CD8-positive, alpha-beta memory T cell (primary cell): ENCODE measurements around the gene ATP6V0A1. TPM values are rescaled to one million over a fixed set of nuclear protein-coding genes. Genes with fewer than 3 reads are reported as not detected.

Source experiments
- CTCF ChIA-PET: fragments of 350-600 bp; sonication (Branson Sonifier 250); formaldehyde crosslinking; loops from one replicate; lab custom pipeline; 2021; ENCODE audit warnings: antibody characterized with exemption; lab: Charles Lee
- POLR2A ChIA-PET: fragments of 350-600 bp; sonication (Branson Sonifier 250); formaldehyde crosslinking; loops from one replicate; lab custom pipeline; 2021; ENCODE audit warnings: antibody characterized with exemption; lab: Charles Lee
- DNase-seq, 5 donors: peaks; one replicate each; pipeline versions ENCODE4 v3.0.0 to v3.0.0-alpha.2; 2020 to 2022; ENCODE audit warnings: mixed read lengths in 1 of 5
- H3K27ac ChIP-seq: one replicate; pipeline ENCODE4 v1.7.0; 2013; ENCODE audit warnings: low read depth, mild to moderate bottlenecking, low read length, moderate library complexity
- H3K27me3 ChIP-seq: 2 replicates; pipeline ENCODE4 v1.7.0; 2013; ENCODE audit warnings: low read length, mild to moderate bottlenecking; ENCODE audit not compliant: insufficient read depth, poor library complexity, severe bottlenecking
- H3K36me3 ChIP-seq: 2 replicates; pipeline ENCODE4 v1.7.0; 2013; ENCODE audit warnings: mild to moderate bottlenecking, low read length, moderate library complexity; ENCODE audit not compliant: insufficient read depth
- H3K4me1 ChIP-seq: 2 replicates; pipeline ENCODE4 v1.7.0; 2013; ENCODE audit warnings: mild to moderate bottlenecking, low read length, moderate library complexity; ENCODE audit not compliant: insufficient read depth
- H3K4me3 ChIP-seq: 2 replicates; pipeline ENCODE4 v1.7.0; 2013; ENCODE audit warnings: mild to moderate bottlenecking, low read length
- H3K9me3 ChIP-seq: 2 replicates; pipeline ENCODE4 v1.7.0; 2013; ENCODE audit warnings: mild to moderate bottlenecking, low read length
- H3K27ac Mint-ChIP-seq, 8 donors: one replicate each; pipeline ENCODE4 v1.8.0; 2020 to 2021; ENCODE audit warnings: mixed read lengths in 8 of 8, mild to moderate bottlenecking in 6 of 8, inconsistent platforms in 3 of 8, moderate library complexity in 3 of 8
- H3K27me3 Mint-ChIP-seq, 2 donors: one replicate each; pipeline ENCODE4 v1.8.0; 2020 to 2021; ENCODE audit warnings: mixed read lengths in 2 of 2, mild to moderate bottlenecking in 1 of 2, moderate library complexity in 1 of 2
- H3K36me3 Mint-ChIP-seq, 3 donors: one replicate each; pipeline ENCODE4 v1.8.0; 2020 to 2021; ENCODE audit warnings: mixed read lengths in 3 of 3, inconsistent platforms in 1 of 3, mild to moderate bottlenecking in 1 of 3
- H3K4me1 Mint-ChIP-seq, 3 donors: one replicate each; pipeline ENCODE4 v1.8.0; 2020 to 2021; ENCODE audit warnings: mixed read lengths in 3 of 3, inconsistent platforms in 1 of 3, mild to moderate bottlenecking in 1 of 3
- H3K4me3 Mint-ChIP-seq, 7 donors: one replicate each; pipeline ENCODE4 v1.8.0; 2020 to 2021; ENCODE audit warnings: mixed read lengths in 7 of 7, mild to moderate bottlenecking in 6 of 7, moderate library complexity in 4 of 7, inconsistent platforms in 2 of 7
- H3K9me3 Mint-ChIP-seq, 5 donors: one replicate each; pipeline ENCODE4 v1.8.0; 2020 to 2022; ENCODE audit warnings: mixed read lengths in 5 of 5, mild to moderate bottlenecking in 3 of 5, moderate library complexity in 2 of 5, inconsistent platforms in 1 of 5
- polyA plus RNA-seq: library from polyadenylated mRNA; unstranded; fragments of 300-500 nt; fragmentation: Illumina TruSeq; gene quantifications from one replicate; pipeline ENCODE4 v1.2.3, GENCODE V29; 2021
- total RNA-seq, 2 experiments: library from RNA; stranded (reverse); gene quantifications; one replicate each; pipeline ENCODE4 v1.2.3, GENCODE V29; 2021

Gene ATP6V0A1
- total and polyA plus RNA-seq, 3 experiments from 2014 or later = 3.0 to 5.5 (median 3.6) TPM

- Histone ChIP-seq H3K4me1 (peaks cover 4% of the 10 kb centered on the region), H3K36me3 (no peaks in the 10 kb centered on the region), H3K9me3 (no peaks in the 10 kb centered on the region), H3K27ac (no peak overlapping the region), H3K4me3 (no peak overlapping the region), H3K27me3 (no peaks in the 10 kb centered on the region)
- DNase-seq = no peak
- Mint-ChIP-seq H3K9me3 (no peaks in the 10 kb centered on the region), H3K4me3 (no peak overlapping the region), H3K4me1 (peaks cover 2 to 7% (median 7%) of the 10 kb centered on the region in 3 donors), H3K27ac (no peak overlapping the region), H3K36me3 (peaks cover 0 to 2% (median 0%) of the 10 kb centered on the region in 3 donors), H3K27me3 (peaks cover 7 to 15% of the 10 kb centered on the region in 2 donors)
- CTCF ChIA-PET = interaction anchor here (0.8 to 3.0 kb wide), 6 partner anchors 12 to 192 kb away, joined by 3 to 12 read pairs (median 4); partner anchors contain the start of gene NAGLU
- POLR2A ChIA-PET = interaction anchor here (0.6 to 0.7 kb wide), 2 partner anchors 67 to 330 kb away, joined by 4 read pairs; no protein-coding TSS in a partner anchor
Observed at GRCh38 chr17:42514867-42515266, 56.2 kb downstream of the ATP6V0A1 start.

- peaks cover 2 to 7% (median 7%) of the 10 kb centered on the region in 3 donors for H3K4me1 Mint-ChIP-seq
- ChIA-PET CTCF (interaction anchor here (0.6 to 4.0 kb wide), 24 partner anchors 10 to 231 kb away, joined by 3 to 21 read pairs (median 5); partner anchors contain the start of gene CAVIN1), POLR2A (no interaction called here)
- Histone ChIP-seq H3K27ac (no peak overlapping the region), H3K27me3 (no peaks in the 10 kb centered on the region), H3K4me1 (peaks cover 4% of the 10 kb centered on the region), H3K9me3 (no peaks in the 10 kb centered on the region), H3K36me3 (no peaks in the 10 kb centered on the region), H3K4me3 (no peak overlapping the region)
- H3K36me3 Mint-ChIP-seq = peaks cover 0 to 1% (median 0%) of the 10 kb centered on the region in 3 donors
- no peak overlapping the region for H3K4me3 Mint-ChIP-seq
- H3K27me3 Mint-ChIP-seq = peaks cover 0 to 2% of the 10 kb centered on the region in 2 donors
- no peaks in the 10 kb centered on the region for H3K9me3 Mint-ChIP-seq
- peak overlapping the region in 2 of 8 donors; percentile 24 to 44 for H3K27ac Mint-ChIP-seq
- DNase-seq = peak; percentile 69 to 85 (median 76)
Observed at GRCh38 chr17:42517516-42517915, 58.8 kb downstream of the ATP6V0A1 start.

GRCh38 chr17:42518046-42518754 lies 59.5 kb downstream of the ATP6V0A1 start:
- peaks cover 2 to 7% (median 7%) of the 10 kb centered on the region in 3 donors for H3K4me1 Mint-ChIP-seq
- no peak overlapping the region for H3K4me3 Mint-ChIP-seq
- POLR2A ChIA-PET = no interaction called here
- H3K27me3 Mint-ChIP-seq = peaks cover 0 to 2% of the 10 kb centered on the region in 2 donors
- DNase-seq = no peak
- Histone ChIP-seq H3K9me3 (no peaks in the 10 kb centered on the region), H3K36me3 (no peaks in the 10 kb centered on the region), H3K4me3 (no peak overlapping the region), H3K27me3 (no peaks in the 10 kb centered on the region), H3K4me1 (peaks cover 4% of the 10 kb centered on the region), H3K27ac (peak overlapping the region; percentile 33)
- CTCF ChIA-PET = interaction anchor here (0.6 to 4.0 kb wide), 26 partner anchors 9 to 232 kb away, joined by 3 to 21 read pairs (median 5); partner anchors contain the start of gene CAVIN1
- no peaks in the 10 kb centered on the region for H3K9me3 Mint-ChIP-seq
- H3K27ac Mint-ChIP-seq = peak overlapping the region in 2 of 8 donors; percentile 15 to 24
- peaks cover 0 to 1% (median 0%) of the 10 kb centered on the region in 3 donors for H3K36me3 Mint-ChIP-seq

DNA sequence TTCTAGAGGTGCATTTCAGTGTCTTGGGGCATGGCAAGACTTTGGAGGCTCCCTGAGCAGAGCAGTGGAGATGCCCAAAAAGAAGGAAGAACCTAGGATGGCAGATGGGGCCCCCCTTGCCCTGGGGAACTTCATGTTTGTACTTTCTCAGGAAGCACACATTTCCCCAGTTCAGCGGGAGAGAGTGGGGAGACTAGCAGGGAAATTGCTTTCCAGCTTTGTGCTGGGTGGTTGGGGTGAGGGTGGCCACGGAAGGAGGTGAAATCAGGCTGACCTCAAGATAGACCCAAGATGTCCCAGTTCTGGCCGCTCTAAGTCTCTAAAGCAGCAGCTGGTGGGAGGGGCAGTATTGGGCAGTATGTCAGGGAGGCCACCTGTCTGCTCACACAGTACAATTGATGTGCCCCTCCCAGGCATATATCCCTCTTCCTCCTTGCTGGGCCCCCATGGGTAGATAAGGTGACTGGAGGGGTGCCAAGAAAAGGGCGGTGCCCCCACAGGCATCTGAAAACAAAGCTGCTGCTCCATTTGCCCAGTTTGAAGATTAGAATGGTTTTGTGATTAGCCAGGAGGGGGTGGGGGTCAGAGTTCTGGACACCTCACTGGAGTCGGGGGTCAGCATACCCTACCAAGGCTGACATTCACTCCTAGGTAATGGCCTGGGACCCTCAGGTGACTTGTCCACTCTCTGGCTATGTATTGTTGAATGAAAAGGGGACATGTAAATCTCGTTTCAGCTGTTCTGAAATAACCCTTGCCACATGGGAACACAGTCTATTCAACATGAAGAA lies 60.3 kb downstream of the ATP6V0A1 start:
- no peak for DNase-seq
- H3K4me3 ChIP-seq = no peak overlapping the region
- H3K4me3 Mint-ChIP-seq = no peak overlapping the region
- H3K4me1 ChIP-seq = peaks cover 4% of the 10 kb centered on the region
- peaks cover 0 to 1% (median 0%) of the 10 kb centered on the region in 3 donors for H3K36me3 Mint-ChIP-seq
- ChIA-PET POLR2A (no interaction called here), CTCF (interaction anchor here (0.8 to 4.0 kb wide), 15 partner anchors 8 to 202 kb away, joined by 3 to 21 read pairs (median 7); partner anchors contain the start of gene CAVIN1)
- H3K27me3 Mint-ChIP-seq = no peaks in the 10 kb centered on the region
- H3K36me3 ChIP-seq = no peaks in the 10 kb centered on the region
- H3K27ac Mint-ChIP-seq = peak overlapping the region in 1 of 8 donors; percentile 15
- no peaks in the 10 kb centered on the region for H3K9me3 ChIP-seq
- H3K9me3 Mint-ChIP-seq = no peaks in the 10 kb centered on the region
- peak overlapping the region; percentile 33 for H3K27ac ChIP-seq
- peaks cover 2 to 7% (median 7%) of the 10 kb centered on the region in 3 donors for H3K4me1 Mint-ChIP-seq
- no peaks in the 10 kb centered on the region for H3K27me3 ChIP-seq

- CTCF ChIA-PET = interaction anchor here (0.8 to 4.0 kb wide), 12 partner anchors 63 to 198 kb away, joined by 3 to 21 read pairs (median 4); partner anchors contain the start of gene CAVIN1
- Histone ChIP-seq H3K36me3 (no peaks in the 10 kb centered on the region), H3K9me3 (no peaks in the 10 kb centered on the region), H3K27ac (peak overlapping the region; percentile 33), H3K4me3 (no peak overlapping the region), H3K27me3 (no peaks in the 10 kb centered on the region), H3K4me1 (peaks cover 4% of the 10 kb centered on the region)
- Mint-ChIP-seq H3K4me3 (no peak overlapping the region), H3K9me3 (no peaks in the 10 kb centered on the region), H3K27me3 (no peaks in the 10 kb centered on the region), H3K4me1 (peaks cover 4 to 16% (median 13%) of the 10 kb centered on the region in 3 donors), H3K36me3 (peaks cover 0 to 1% (median 0%) of the 10 kb centered on the region in 3 donors), H3K27ac (no peak overlapping the region)
- no peak for DNase-seq
- POLR2A ChIA-PET = interaction anchor here (1.4 kb wide), 1 partner anchor 10 kb away, joined by 3 read pairs; no protein-coding TSS in a partner anchor
Observed at GRCh38 chr17:42519546-42520491, 61.1 kb downstream of the ATP6V0A1 start.

GRCh38 chr17:42520540-42520951 lies 61.9 kb downstream of the ATP6V0A1 start:
- H3K4me3 ChIP-seq = no peak overlapping the region
- CTCF ChIA-PET = interaction anchor here (0.8 to 4.0 kb wide), 9 partner anchors 64 to 199 kb away, joined by 3 to 21 read pairs (median 4); no protein-coding TSS in a partner anchor
- no peak overlapping the region for H3K27ac ChIP-seq
- H3K27ac Mint-ChIP-seq = no peak overlapping the region
- H3K9me3 ChIP-seq = no peaks in the 10 kb centered on the region
- H3K9me3 Mint-ChIP-seq = no peaks in the 10 kb centered on the region
- no peaks in the 10 kb centered on the region for H3K36me3 ChIP-seq
- peaks cover 0 to 3% of the 10 kb centered on the region in 2 donors for H3K27me3 Mint-ChIP-seq
- peaks cover 0 to 1% (median 0%) of the 10 kb centered on the region in 3 donors for H3K36me3 Mint-ChIP-seq
- peaks cover 6 to 20% (median 17%) of the 10 kb centered on the region in 3 donors for H3K4me1 Mint-ChIP-seq
- POLR2A ChIA-PET = interaction anchor here (1.4 kb wide), 1 partner anchor 10 kb away, joined by 3 read pairs; no protein-coding TSS in a partner anchor
- H3K4me3 Mint-ChIP-seq = no peak overlapping the region
- DNase-seq = peak in 1 of 5 donors; percentile 48
- H3K4me1 ChIP-seq = peaks cover 4% of the 10 kb centered on the region
- H3K27me3 ChIP-seq = no peaks in the 10 kb centered on the region
